Neural cell (in vitro differentiated cells): ENCODE measurements around the gene RIC3. TPM values are rescaled to one million over a fixed set of nuclear protein-coding genes. Genes with fewer than 3 reads are reported as not detected.

ENCODE experiments used
- H2AFZ ChIP-seq: fragments of 200-600, 300-800 bp; sonication (generic), shearing (Covaris generic); 2 replicates; pipeline ENCODE4 v1.6.0; 2014; ENCODE audit warnings: low read depth, mild to moderate bottlenecking, antibody characterized with exemption, low read length, moderate library complexity
- H3F3A ChIP-seq: fragments of 200-600 bp; shearing (Covaris generic); 2 replicates; pipeline ENCODE4 v1.6.1; 2016; ENCODE audit warnings: mild to moderate bottlenecking, moderate library complexity, mixed read lengths, antibody characterized with exemption, low read length; ENCODE audit not compliant: insufficient read depth, poor library complexity, severe bottlenecking
- H3K27ac ChIP-seq: fragments of 200-600, 300-800 bp; sonication (generic), shearing (Covaris generic); 2 replicates; pipeline ENCODE4 v1.5.1; 2014; ENCODE audit warnings: mild to moderate bottlenecking, low read length, moderate library complexity
- H3K27me3 ChIP-seq: fragments of 300-800, 200-600 bp; sonication (generic), shearing (Covaris generic); 2 replicates; pipeline ENCODE4 v1.6.0; 2014; ENCODE audit warnings: mild to moderate bottlenecking, low read depth, low read length, moderate library complexity; ENCODE audit not compliant: insufficient read depth
- H3K36me3 ChIP-seq: fragments of 300-800, 200-600 bp; sonication (generic), shearing (Covaris generic); 2 replicates; pipeline ENCODE4 v1.5.1; 2014; ENCODE audit warnings: mild to moderate bottlenecking, antibody characterized with exemption, low read length, moderate library complexity; ENCODE audit not compliant: insufficient read depth
- H3K4me2 ChIP-seq: fragments of 300-800, 200-600 bp; sonication (generic), shearing (Covaris generic); 2 replicates; pipeline ENCODE4 v1.6.0; 2014; ENCODE audit warnings: mild to moderate bottlenecking, low read length
- H3K4me3 ChIP-seq: fragments of 300-800, 200-600 bp; sonication (generic), shearing (Covaris generic); 2 replicates; pipeline ENCODE4 v1.5.1; 2014; ENCODE audit warnings: mild to moderate bottlenecking, low read length, moderate library complexity
- H3K79me2 ChIP-seq: fragments of 200-600 bp; shearing (Covaris generic); replicated peaks from 2 replicates; pipeline ENCODE4 v1.6.0; 2014; ENCODE audit warnings: mild to moderate bottlenecking, low read length, moderate library complexity; ENCODE audit not compliant: insufficient read depth
- H3K9ac ChIP-seq: fragments of 300-800, 200-600 bp; sonication (generic), shearing (Covaris generic); 2 replicates; pipeline ENCODE4 v1.6.1; 2016; ENCODE audit warnings: mild to moderate bottlenecking, low read length, mixed read lengths
- H3K9me2 ChIP-seq: fragments of 200-600 bp; shearing (Covaris generic); 2 replicates; pipeline ENCODE4 v1.6.1; 2016; ENCODE audit warnings: mild to moderate bottlenecking, low read length, mixed read lengths; ENCODE audit not compliant: insufficient read depth
- H3K9me3 ChIP-seq: fragments of 200-600, 300-800 bp; sonication (generic), shearing (Covaris generic); 2 replicates; pipeline ENCODE4 v1.6.1; 2016; ENCODE audit warnings: mild to moderate bottlenecking, mixed run types, low read length, moderate library complexity, mixed read lengths
- H4K20me1 ChIP-seq: fragments of 200-600 bp; shearing (Covaris generic); 2 replicates; pipeline ENCODE4 v1.6.1; 2016; ENCODE audit warnings: mild to moderate bottlenecking, mixed run types; ENCODE audit not compliant: insufficient read depth
- CTCF ChIP-seq: fragments of 450-650 bp; IDR thresholded peaks from 2 replicates; pipeline ENCODE4 v1.5.1; 2014; ENCODE audit warnings: antibody characterized with exemption, mild to moderate bottlenecking, moderate library complexity; ENCODE audit not compliant: poor library complexity, severe bottlenecking
- EP300 ChIP-seq: fragments of 450-650 bp; conservative IDR thresholded peaks from 2 replicates; pipeline ENCODE4 v1.6.1; 2014; ENCODE audit warnings: antibody characterized with exemption, mild to moderate bottlenecking, moderate library complexity; ENCODE audit not compliant: poor library complexity, severe bottlenecking
- EZH2 ChIP-seq: fragments of 200-600, 300-800 bp; shearing (Covaris generic), sonication (generic); IDR thresholded peaks from 2 replicates; pipeline ENCODE4 v1.6.1; 2014; ENCODE audit warnings: antibody characterized with exemption, low read length, borderline replicate concordance, mild to moderate bottlenecking; ENCODE audit not compliant: insufficient read depth, poor library complexity, severe bottlenecking
- MXI1 ChIP-seq: fragments of 450-650 bp; conservative IDR thresholded peaks from 2 replicates; pipeline ENCODE4 v1.6.1; 2014; ENCODE audit warnings: antibody characterized with exemption, mild to moderate bottlenecking; ENCODE audit not compliant: poor library complexity, severe bottlenecking
- POLR2AphosphoS5 ChIP-seq: IDR thresholded peaks from 2 replicates; pipeline ENCODE4 v1.6.1; 2012
- RAD21 ChIP-seq: fragments of 450-650 bp; conservative IDR thresholded peaks from 2 replicates; pipeline ENCODE4 v1.6.1; 2014; ENCODE audit warnings: antibody characterized with exemption, mild to moderate bottlenecking, moderate library complexity
- SMC3 ChIP-seq: fragments of 450-650 bp; conservative IDR thresholded peaks from 2 replicates; pipeline ENCODE4 v1.6.1; 2014; ENCODE audit warnings: antibody characterized with exemption, mild to moderate bottlenecking, moderate library complexity; ENCODE audit not compliant: poor library complexity
- TAF1 ChIP-seq: IDR thresholded peaks from 2 replicates; pipeline ENCODE4 v1.6.1; 2012; ENCODE audit warnings: low read depth
- polyA plus RNA-seq: library from polyadenylated mRNA; depleted of rRNA; stranded (reverse); fragments of >200 nt; gene quantifications from 2 replicates; pipeline ENCODE4 v1.2.3, GENCODE V29; 2014
- TF ChIP-seq, protein P1 (sequence below): IDR thresholded peaks from 2 replicates; pipeline ENCODE4 v1.6.1; 2012; ENCODE audit warnings: borderline replicate concordance

Gene RIC3
- polyA plus RNA-seq, 1 donor from 2014 or later: 94.5 TPM

DNA sequence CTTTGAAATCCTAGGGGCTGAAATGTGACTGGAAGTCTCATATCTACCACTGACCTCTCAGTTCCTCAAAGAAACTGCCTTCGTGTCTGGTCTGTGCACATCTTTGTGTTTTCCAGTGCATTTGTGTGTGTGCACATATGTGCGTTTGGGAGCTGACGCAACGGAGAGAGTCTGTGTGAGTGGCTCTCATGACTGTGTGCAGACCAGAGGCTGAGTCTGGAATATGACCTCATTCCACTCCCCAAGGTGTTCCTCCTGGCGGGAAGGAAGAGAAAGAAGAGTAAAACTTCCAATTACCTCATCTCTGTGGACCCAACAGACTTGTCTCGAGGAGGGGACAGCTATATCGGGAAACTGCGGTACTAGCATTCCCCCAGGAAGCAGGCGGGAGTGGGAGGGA lies 71.4 kb downstream of the RIC3 start:
- Histone ChIP-seq H3K9me3 (no peaks in the 10 kb centered on the region), H3K27me3 (no peaks in the 10 kb centered on the region), H3K9ac (no peak overlapping the region), H3F3A (no peaks in the 10 kb centered on the region), H3K4me3 (no peak overlapping the region), H3K9me2 (no peaks in the 10 kb centered on the region), H4K20me1 (no peaks in the 10 kb centered on the region), H2AFZ (no peak overlapping the region), H3K4me2 (no peak overlapping the region), H3K27ac (no peak overlapping the region), H3K36me3 (no peaks in the 10 kb centered on the region), H3K79me2 (peaks cover 5% of the 10 kb centered on the region)
- TF ChIP-seq RAD21 (no peak), POLR2AphosphoS5 (no peak), EP300 (no peak), TAF1 (no peak), CTCF (no peak), SMC3 (no peak)
- TF ChIP-seq, protein P1, sequence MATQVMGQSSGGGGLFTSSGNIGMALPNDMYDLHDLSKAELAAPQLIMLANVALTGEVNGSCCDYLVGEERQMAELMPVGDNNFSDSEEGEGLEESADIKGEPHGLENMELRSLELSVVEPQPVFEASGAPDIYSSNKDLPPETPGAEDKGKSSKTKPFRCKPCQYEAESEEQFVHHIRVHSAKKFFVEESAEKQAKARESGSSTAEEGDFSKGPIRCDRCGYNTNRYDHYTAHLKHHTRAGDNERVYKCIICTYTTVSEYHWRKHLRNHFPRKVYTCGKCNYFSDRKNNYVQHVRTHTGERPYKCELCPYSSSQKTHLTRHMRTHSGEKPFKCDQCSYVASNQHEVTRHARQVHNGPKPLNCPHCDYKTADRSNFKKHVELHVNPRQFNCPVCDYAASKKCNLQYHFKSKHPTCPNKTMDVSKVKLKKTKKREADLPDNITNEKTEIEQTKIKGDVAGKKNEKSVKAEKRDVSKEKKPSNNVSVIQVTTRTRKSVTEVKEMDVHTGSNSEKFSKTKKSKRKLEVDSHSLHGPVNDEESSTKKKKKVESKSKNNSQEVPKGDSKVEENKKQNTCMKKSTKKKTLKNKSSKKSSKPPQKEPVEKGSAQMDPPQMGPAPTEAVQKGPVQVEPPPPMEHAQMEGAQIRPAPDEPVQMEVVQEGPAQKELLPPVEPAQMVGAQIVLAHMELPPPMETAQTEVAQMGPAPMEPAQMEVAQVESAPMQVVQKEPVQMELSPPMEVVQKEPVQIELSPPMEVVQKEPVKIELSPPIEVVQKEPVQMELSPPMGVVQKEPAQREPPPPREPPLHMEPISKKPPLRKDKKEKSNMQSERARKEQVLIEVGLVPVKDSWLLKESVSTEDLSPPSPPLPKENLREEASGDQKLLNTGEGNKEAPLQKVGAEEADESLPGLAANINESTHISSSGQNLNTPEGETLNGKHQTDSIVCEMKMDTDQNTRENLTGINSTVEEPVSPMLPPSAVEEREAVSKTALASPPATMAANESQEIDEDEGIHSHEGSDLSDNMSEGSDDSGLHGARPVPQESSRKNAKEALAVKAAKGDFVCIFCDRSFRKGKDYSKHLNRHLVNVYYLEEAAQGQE: no peak

- TF ChIP-seq EZH2 (no peak), POLR2AphosphoS5 (no peak), RAD21 (no peak), CTCF (no peak), EP300 (no peak), SMC3 (no peak), MXI1 (no peak), TAF1 (no peak)
- TF ChIP-seq, protein P1: no peak
- Histone ChIP-seq H3K9ac (no peak overlapping the region), H3K36me3 (no peaks in the 10 kb centered on the region)
Observed at GRCh38 chr11:8097062-8097461, 71.8 kb downstream of the RIC3 start.

More at GRCh38 chr11:8097062-8097461, 71.8 kb downstream of the RIC3 start:
- no peak overlapping the region for H3K27ac ChIP-seq
- no peak overlapping the region for H3K4me3 ChIP-seq
- H3K27me3 ChIP-seq: no peaks in the 10 kb centered on the region
- no peak overlapping the region for H2AFZ ChIP-seq
- H4K20me1 ChIP-seq: no peaks in the 10 kb centered on the region
- H3K79me2 ChIP-seq: peaks cover 5% of the 10 kb centered on the region
- no peaks in the 10 kb centered on the region for H3K9me3 ChIP-seq
- H3K9me2 ChIP-seq: no peaks in the 10 kb centered on the region
- no peak overlapping the region for H3K4me2 ChIP-seq
- H3F3A ChIP-seq: no peaks in the 10 kb centered on the region
